G401 (cell line): ENCODE data around the gene ADAM8. TPM values are rescaled to one million over a fixed set of nuclear protein-coding genes. Genes with fewer than 3 reads are reported as not detected.
"Not testable (repeated sequence)": the region's sequence is repeated elsewhere in the genome, so short reads cannot be mapped to it uniquely, and the experiment has no call there.

Experiments used
- DNase-seq: peaks from one replicate; pipeline ENCODE4 v3.0.0-alpha.2; 2015; ENCODE audit warnings: low spot score
- in situ Hi-C: cut with HindIII; loops from 2 replicates; pipeline ENCODE4 v1.10.0; 2016; ENCODE audit warnings: low sequenced_read_pairs, mixed read lengths
- total RNA-seq: library from RNA; depleted of rRNA; stranded (reverse); fragments of >200 nt; shearing (Covaris generic); gene quantifications from 2 replicates; pipeline ENCODE4 v1.2.3, GENCODE V29; 2014; rRNA removed

ADAM8 gene
- total RNA-seq = 0.68 and 12.7 TPM in 2 replicates

GRCh38 chr10:133276435-133277201 is at the start of gene ADAM8:
Gene ADAM8, minus strand, starts transcription at chr10:133276868. Its CDS starts 51 bp downstream, at chr10:133276817.
- no peak for DNase-seq
- in situ Hi-C loops = no loop called here

GRCh38 chr10:133326223-133326551 is 49.5 kb upstream of the ADAM8 start:
- peak; percentile 22 for DNase-seq
- in situ Hi-C loops = no loop called here

GRCh38 chr10:133325440-133326222 is 49.0 kb upstream of the ADAM8 start:
- in situ Hi-C loops = no loop called here
- peak; percentile 36 for DNase-seq

GRCh38 chr10:133324857-133325260 is 48.2 kb upstream of the ADAM8 start:
- in situ Hi-C loops = no loop called here
- peak; percentile 12 for DNase-seq

- peak; percentile 43 for DNase-seq
- in situ Hi-C loops = no loop called here
Observed at GRCh38 chr10:133324198-133324792, 47.6 kb upstream of the ADAM8 start.

- DNase-seq, in situ Hi-C loops: not testable (repeated sequence)
Observed at GRCh38 chr10:133322064-133322709, 45.5 kb upstream of the ADAM8 start.

GRCh38 chr10:133320852-133321422 is 44.3 kb upstream of the ADAM8 start:
- DNase-seq, in situ Hi-C loops: not testable (repeated sequence)

GRCh38 chr10:133318494-133319127 is 41.9 kb upstream of the ADAM8 start:
- peak; percentile 58 for DNase-seq
- in situ Hi-C loops = no loop called here

- DNase-seq = no peak
- in situ Hi-C loops = no loop called here
Observed at GRCh38 chr10:133316732-133317131, 40.1 kb upstream of the ADAM8 start.

GRCh38 chr10:133316266-133316665 is 39.6 kb upstream of the ADAM8 start:
- no peak for DNase-seq
- in situ Hi-C loops = no loop called here

- DNase-seq = peak; percentile 20
- in situ Hi-C loops = no loop called here
Observed at GRCh38 chr10:133315847-133316246, 39.2 kb upstream of the ADAM8 start.

GRCh38 chr10:133314911-133315310 is 38.2 kb upstream of the ADAM8 start:
- in situ Hi-C loops = no loop called here
- peak; percentile 9 for DNase-seq

- in situ Hi-C loops = no loop called here
- no peak for DNase-seq
Observed at GRCh38 chr10:133313192-133313591, 36.5 kb upstream of the ADAM8 start.

- in situ Hi-C loops = no loop called here
- DNase-seq = no peak
Observed at GRCh38 chr10:133312769-133313145, 36.1 kb upstream of the ADAM8 start.

GRCh38 chr10:133312016-133312768 is 35.5 kb upstream of the ADAM8 start:
- DNase-seq = no peak
- in situ Hi-C loops = no loop called here

GRCh38 chr10:133311570-133311969 is 34.9 kb upstream of the ADAM8 start:
- no peak for DNase-seq
- in situ Hi-C loops = no loop called here

GRCh38 chr10:133310789-133311188 is 34.1 kb upstream of the ADAM8 start:
- DNase-seq = no peak
- in situ Hi-C loops = no loop called here

- no peak for DNase-seq
- in situ Hi-C loops = no loop called here
Observed at GRCh38 chr10:133310399-133310755, 33.7 kb upstream of the ADAM8 start.
